Subcutaneous adipose tissue (tissue), 4 donors: ENCODE data around the gene SEC14L1. TPM values are rescaled to one million over a fixed set of nuclear protein-coding genes. Genes with fewer than 3 reads are reported as not detected.

Source experiments
- CTCF ChIP-seq: fragments of 450-650 bp; IDR thresholded peaks from one replicate; pipeline ENCODE4 v1.5.1; 2016; ENCODE audit warnings: low read depth, mild to moderate bottlenecking, control low read depth, antibody characterized with exemption, moderate library complexity
- total RNA-seq, 4 donors: library from RNA; depleted of rRNA; stranded (reverse); fragments of >200 nt; gene quantifications; one replicate each; pipeline ENCODE4 v1.1.0, GENCODE V29; 2016

SEC14L1 gene
- total RNA-seq, 4 donors from 2014 or later: 61.9 to 309 (median 119) TPM

- TF ChIP-seq CTCF: no peak
These were observed 70.3 kb downstream of the SEC14L1 start for GRCh38 chr17:77210946-77211541.

GRCh38 chr17:77211681-77212080 lies 70.9 kb downstream of the SEC14L1 start:
- no peak for TF ChIP-seq CTCF

GRCh38 chr17:77212081-77212832 lies 71.5 kb downstream of the SEC14L1 start:
- no peak for TF ChIP-seq CTCF

GRCh38 chr17:77212833-77213777 lies 72.3 kb downstream of the SEC14L1 start:
- TF ChIP-seq CTCF: no peak

GRCh38 chr17:77213778-77214132 lies 73.0 kb downstream of the SEC14L1 start:
- no peak for TF ChIP-seq CTCF

GRCh38 chr17:77214328-77214727 lies 73.6 kb downstream of the SEC14L1 start:
- TF ChIP-seq CTCF: no peak

- no peak for TF ChIP-seq CTCF
These were observed 74.0 kb downstream of the SEC14L1 start for GRCh38 chr17:77214743-77215142.
